Measurements from ENCODE around the gene UBQLN3. TPM values are rescaled to one million over a fixed set of nuclear protein-coding genes. Genes with fewer than 3 reads are reported as not detected.

The UBQLN3 gene
- total RNA-seq (under 1 TPM in 2 of 4 donors, not detected in 2; 0.14 to 0.29 TPM), polyA plus RNA-seq (0.05 TPM)
- long read RNA-seq, donor 1, result 0 reads
- long read RNA-seq, donor 2, result 0 reads
- long read RNA-seq, donor 3, result 0 reads
- long read RNA-seq, donor 4, result 0 reads

DNA sequence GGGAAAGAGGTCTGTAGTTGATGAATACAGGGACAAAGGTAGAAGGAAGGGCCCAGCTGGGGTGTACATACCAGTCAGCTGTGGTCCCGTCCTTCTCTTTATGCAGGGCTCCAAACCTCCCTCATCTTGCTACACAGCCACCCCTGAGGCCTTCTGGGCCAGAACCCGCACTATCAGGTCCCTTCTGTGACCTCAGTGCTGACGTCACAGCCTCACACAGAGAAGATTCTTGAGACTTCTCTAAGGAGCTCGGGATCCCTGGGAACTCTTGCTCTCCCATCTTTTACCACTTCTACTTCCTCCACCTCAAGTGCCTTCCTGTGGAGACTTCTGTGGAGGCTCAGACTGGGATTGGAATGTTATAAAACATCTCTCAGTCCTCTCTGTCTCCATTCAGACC, at the start of gene UBQLN3:
Gene UBQLN3 (minus strand): TSS at position 155 of the 400 bp plus-strand sequence. CDS start 399 bp downstream, outside the sequence.
- Histone ChIP-seq H3K27ac (ENCODE audit: low read length) (no peak within 1 kb of the TSS), H3K4me1 (ENCODE audit: control insufficient read depth, insufficient read depth, low read length) (no peaks in the 10 kb centered on the region), H3K4me3 (ENCODE audit: low read length) (no peak within 1 kb of the TSS), H3K27me3 (ENCODE audit: control insufficient read depth, insufficient read depth) (no peaks in the 10 kb centered on the region), H3K9me3 (ENCODE audit: control insufficient read depth, low read length) (no peaks in the 10 kb centered on the region)
- WGBS, result 84% methylated on average over 4 of the region's 4 CpGs
- ATAC-seq (no peak), DNase-seq (no peak)
- intact Hi-C loops (cut with DNase I), result no loop called here

DNA sequence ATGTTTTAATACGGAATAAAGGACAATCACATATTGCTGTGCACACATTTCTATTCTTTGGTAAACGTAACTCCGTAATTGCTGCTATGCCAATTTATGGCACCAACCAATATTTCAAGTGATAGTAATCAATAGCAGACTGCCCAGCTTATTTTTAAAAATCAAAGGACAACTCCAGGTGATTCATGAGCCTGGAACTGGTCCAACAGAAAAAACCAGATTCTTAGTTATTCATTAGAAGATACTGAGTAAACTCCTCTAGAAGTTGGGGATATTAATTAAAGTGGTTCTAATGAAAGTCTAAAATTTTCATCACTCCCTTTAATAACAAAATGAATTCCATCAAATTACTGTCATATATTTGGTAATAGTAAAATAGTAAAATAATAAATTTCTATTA, 48.0 kb upstream of the UBQLN3 start:
- Histone ChIP-seq H3K27me3 (ENCODE audit: control insufficient read depth, insufficient read depth) (no peaks in the 10 kb centered on the region), H3K4me3 (ENCODE audit: low read length) (no peak overlapping the region), H3K27ac (ENCODE audit: low read length) (no peak overlapping the region), H3K9me3 (ENCODE audit: control insufficient read depth, low read length) (no peaks in the 10 kb centered on the region), H3K4me1 (ENCODE audit: control insufficient read depth, insufficient read depth, low read length) (no peaks in the 10 kb centered on the region)
- WGBS, result 52% methylated on average over 3 of the region's 3 CpGs
- intact Hi-C loops (cut with DNase I), result no loop called here
- DNase-seq, result no peak
- no peak for ATAC-seq

DNA sequence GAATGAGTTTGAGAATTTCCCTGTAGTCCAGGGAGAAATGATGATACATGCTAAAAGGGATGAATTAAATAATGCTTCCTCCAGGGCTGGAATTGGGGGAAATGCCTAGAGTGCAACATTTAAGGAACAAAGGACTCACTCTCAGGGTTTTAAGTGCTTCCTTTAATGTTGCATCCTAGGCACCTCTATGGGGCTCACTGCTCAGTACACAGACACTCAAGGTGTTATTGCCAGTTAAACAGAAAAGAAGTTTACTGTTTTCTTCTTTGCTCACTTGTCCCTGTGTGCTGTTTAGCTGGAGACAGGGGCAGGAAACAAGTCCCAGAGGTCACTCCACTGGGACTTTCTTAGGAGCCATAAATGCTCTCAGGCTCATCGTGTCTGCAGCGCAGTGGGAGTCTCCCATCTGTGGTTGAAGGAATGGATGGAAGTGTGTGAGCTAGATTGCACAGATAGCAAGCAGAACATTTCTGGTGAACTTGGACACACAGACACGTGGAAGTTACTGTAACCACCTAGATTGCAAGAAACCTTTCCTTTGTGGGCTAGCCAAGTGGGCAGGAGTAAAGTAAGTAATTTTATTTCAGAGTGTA, 46.9 kb upstream of the UBQLN3 start:
- Histone ChIP-seq H3K27me3 (ENCODE audit: control insufficient read depth, insufficient read depth) (no peaks in the 10 kb centered on the region), H3K4me1 (ENCODE audit: control insufficient read depth, insufficient read depth, low read length) (no peaks in the 10 kb centered on the region), H3K27ac (ENCODE audit: low read length) (no peak overlapping the region), H3K4me3 (ENCODE audit: low read length) (no peak overlapping the region), H3K9me3 (ENCODE audit: control insufficient read depth, low read length) (no peaks in the 10 kb centered on the region)
- WGBS, result 55% methylated on average over 3 of the region's 3 CpGs
- ATAC-seq (no peak), DNase-seq (no peak)
- intact Hi-C loops (cut with DNase I), result no loop called here

DNA sequence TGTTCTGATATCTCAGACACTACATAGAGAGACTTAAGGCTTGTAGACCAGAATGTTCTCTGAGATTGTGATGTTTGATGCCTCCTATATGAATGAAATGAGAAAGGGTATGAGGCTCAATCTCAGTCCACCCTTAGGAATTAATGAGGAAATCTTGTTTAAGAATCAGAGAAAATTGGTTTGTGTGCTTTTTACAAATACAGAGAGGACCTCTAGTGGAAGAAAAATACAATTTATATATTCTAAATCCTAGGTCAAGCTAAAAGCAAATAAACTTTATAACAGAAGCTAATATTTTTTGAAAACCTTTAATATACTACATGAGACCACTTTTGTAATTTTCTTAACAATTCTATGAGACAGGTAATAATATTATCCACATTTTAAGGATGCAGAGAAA, 43.6 kb upstream of the UBQLN3 start:
- Histone ChIP-seq H3K27me3 (ENCODE audit: control insufficient read depth, insufficient read depth) (no peaks in the 10 kb centered on the region), H3K27ac (ENCODE audit: low read length) (no peak overlapping the region), H3K4me1 (ENCODE audit: control insufficient read depth, insufficient read depth, low read length) (no peaks in the 10 kb centered on the region), H3K4me3 (ENCODE audit: low read length) (no peak overlapping the region), H3K9me3 (ENCODE audit: control insufficient read depth, low read length) (no peaks in the 10 kb centered on the region)
- DNase-seq (no peak), ATAC-seq (no peak)
- intact Hi-C loops (cut with DNase I), result no loop called here

DNA sequence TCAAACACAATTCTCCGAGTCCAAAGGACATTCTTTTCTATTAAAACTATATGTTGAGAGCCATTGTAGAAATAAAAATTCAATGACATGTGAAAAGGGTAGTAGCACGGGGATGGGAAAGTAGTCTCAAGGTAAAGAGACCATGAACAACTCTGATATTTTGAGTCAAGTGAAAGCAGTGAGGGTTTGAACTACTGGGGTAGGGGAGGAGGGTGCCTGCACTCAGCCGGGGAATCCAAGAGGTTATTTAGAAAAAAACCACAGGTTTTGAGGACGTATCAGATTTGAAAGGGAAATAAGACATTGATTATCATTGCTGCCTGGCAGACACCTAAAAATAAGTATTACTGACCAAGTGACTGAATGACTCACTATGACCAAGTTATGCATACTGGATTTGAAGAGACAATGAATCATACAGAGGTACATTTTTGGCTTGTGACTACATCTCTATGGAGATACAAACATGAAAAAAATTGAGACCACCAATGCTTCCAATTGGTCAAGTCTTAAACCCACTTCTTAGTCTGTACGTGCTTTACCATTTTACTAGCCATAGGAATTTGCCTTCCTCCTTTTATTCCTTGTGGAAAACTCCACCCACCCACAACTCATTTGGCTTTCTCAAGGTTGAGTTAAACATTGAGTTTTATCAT, 40.8 kb upstream of the UBQLN3 start:
- no peak for ATAC-seq
- no peaks in the 10 kb centered on the region for H3K27me3 ChIP-seq (ENCODE audit: control insufficient read depth, insufficient read depth)
- intact Hi-C loops (cut with DNase I), result no loop called here
- DNase-seq, result no peak
- H3K27ac ChIP-seq (ENCODE audit: low read length), result no peak overlapping the region
- no peaks in the 10 kb centered on the region for H3K9me3 ChIP-seq (ENCODE audit: control insufficient read depth, low read length)
- WGBS, result 71% methylated on average over 5 of the region's 5 CpGs
- no peaks in the 10 kb centered on the region for H3K4me1 ChIP-seq (ENCODE audit: control insufficient read depth, insufficient read depth, low read length)
- H3K4me3 ChIP-seq (ENCODE audit: low read length), result no peak overlapping the region

DNA sequence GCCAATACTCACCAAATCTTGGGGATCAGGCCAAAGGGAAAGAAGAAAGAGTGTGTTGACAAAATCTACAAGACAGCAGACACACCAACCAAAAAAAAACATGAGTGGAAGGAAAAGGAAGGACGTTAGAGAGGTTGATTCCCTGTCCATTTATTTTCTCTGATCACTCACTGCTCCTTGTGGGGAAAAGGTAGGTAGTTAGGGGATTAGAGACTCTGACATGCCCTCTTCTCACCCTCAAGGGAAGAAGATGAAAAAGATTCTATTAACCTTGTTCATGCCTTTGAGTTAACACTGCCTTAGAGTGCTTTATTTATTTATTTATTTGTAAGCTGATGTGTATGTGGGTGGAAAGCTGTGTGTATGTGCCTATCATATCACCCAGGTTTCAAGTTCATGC, 38.7 kb upstream of the UBQLN3 start, which contains the start of gene OR52H1:
Gene OR52H1 (minus strand): TSS at position 101 of the 400 bp plus-strand sequence. CDS start 3,035 bp downstream, outside the sequence.
- no peak for ATAC-seq
- Histone ChIP-seq H3K27me3 (ENCODE audit: control insufficient read depth, insufficient read depth) (no peaks in the 10 kb centered on the region), H3K4me1 (ENCODE audit: control insufficient read depth, insufficient read depth, low read length) (no peaks in the 10 kb centered on the region), H3K9me3 (ENCODE audit: control insufficient read depth, low read length) (no peaks in the 10 kb centered on the region), H3K4me3 (ENCODE audit: low read length) (no peak within 1 kb of the TSS), H3K27ac (ENCODE audit: low read length) (no peak within 1 kb of the TSS)
- WGBS, result 35% methylated on average over 1 of the region's 1 CpG
- intact Hi-C loops (cut with DNase I), result no loop called here
- no peak for DNase-seq

DNA sequence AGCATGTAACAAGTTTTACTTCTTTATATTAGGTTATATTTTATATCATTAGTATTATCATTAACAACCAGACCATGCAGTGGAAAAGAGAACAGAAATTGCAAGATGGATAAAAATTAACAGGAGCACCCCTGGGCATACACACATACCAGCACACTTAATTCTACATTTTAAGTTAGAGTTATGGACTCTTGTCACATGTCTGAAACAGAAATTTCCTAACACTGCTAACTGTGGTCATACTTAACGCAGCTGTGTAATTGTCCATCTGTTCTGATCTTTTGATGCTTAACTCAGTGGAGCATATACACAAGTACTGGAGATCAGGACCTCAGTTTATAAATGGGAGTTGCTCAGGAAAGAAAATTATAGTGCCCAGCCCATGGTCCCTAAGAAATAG, 38.2 kb upstream of the UBQLN3 start:
- Histone ChIP-seq H3K9me3 (ENCODE audit: control insufficient read depth, low read length) (no peaks in the 10 kb centered on the region), H3K4me3 (ENCODE audit: low read length) (no peak overlapping the region), H3K27ac (ENCODE audit: low read length) (no peak overlapping the region), H3K27me3 (ENCODE audit: control insufficient read depth, insufficient read depth) (no peaks in the 10 kb centered on the region), H3K4me1 (ENCODE audit: control insufficient read depth, insufficient read depth, low read length) (no peaks in the 10 kb centered on the region)
- intact Hi-C loops (cut with DNase I), result no loop called here
- ATAC-seq (no peak), DNase-seq (no peak)
- 97% methylated on average over 1 of the region's 1 CpG for WGBS

DNA sequence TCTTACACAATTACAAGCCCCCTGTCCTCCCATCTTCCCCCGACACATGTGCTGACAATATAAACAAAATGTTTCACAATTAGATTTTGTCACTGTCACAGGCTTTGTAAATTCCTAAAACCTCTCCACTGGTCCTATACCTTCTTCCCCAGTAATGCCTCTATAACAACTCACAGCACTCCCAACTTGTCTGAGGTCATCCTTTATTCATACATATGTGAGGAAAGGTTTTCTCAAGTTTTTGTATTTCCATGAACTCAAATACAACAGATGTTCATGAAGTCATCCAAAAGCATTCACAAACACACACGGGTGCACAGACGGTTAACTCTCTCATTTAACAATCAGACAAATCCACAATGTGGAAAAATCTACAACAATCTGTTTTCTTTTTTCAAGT, 36.7 kb upstream of the UBQLN3 start:
- Histone ChIP-seq H3K4me3 (ENCODE audit: low read length) (no peak overlapping the region), H3K27me3 (ENCODE audit: control insufficient read depth, insufficient read depth) (no peaks in the 10 kb centered on the region), H3K27ac (ENCODE audit: low read length) (no peak overlapping the region), H3K9me3 (ENCODE audit: control insufficient read depth, low read length) (no peaks in the 10 kb centered on the region), H3K4me1 (ENCODE audit: control insufficient read depth, insufficient read depth, low read length) (no peaks in the 10 kb centered on the region)
- ATAC-seq (no peak), DNase-seq (no peak)
- 81% methylated on average over 3 of the region's 3 CpGs for WGBS
- intact Hi-C loops (cut with DNase I), result no loop called here

DNA sequence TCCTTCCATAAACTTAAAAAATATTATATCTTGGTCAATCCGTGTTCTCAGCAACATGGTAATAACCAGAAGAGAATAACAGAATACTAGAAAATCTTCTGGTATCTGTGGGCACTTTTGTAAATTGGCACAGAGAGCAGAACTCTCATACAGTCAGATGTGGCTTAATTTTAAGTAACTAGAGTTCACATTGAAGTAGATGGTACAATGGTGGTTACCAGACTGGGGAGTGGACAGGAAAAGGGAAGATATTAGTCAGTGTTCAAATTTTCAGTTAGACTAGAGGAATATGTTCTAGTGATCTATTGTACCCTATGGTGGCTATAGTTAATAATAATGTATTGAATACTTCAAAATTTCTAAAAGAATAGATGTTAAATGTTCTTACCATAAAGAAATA, 31.7 kb upstream of the UBQLN3 start:
- intact Hi-C loops (cut with DNase I), result no loop called here
- WGBS, result 47% methylated on average over 1 of the region's 1 CpG
- no peaks in the 10 kb centered on the region for H3K4me1 ChIP-seq (ENCODE audit: control insufficient read depth, insufficient read depth, low read length)
- DNase-seq (no peak), ATAC-seq (no peak)
- H3K4me3 ChIP-seq (ENCODE audit: low read length), result no peak overlapping the region
- no peaks in the 10 kb centered on the region for H3K27me3 ChIP-seq (ENCODE audit: control insufficient read depth, insufficient read depth)
- no peaks in the 10 kb centered on the region for H3K9me3 ChIP-seq (ENCODE audit: control insufficient read depth, low read length)
- no peak overlapping the region for H3K27ac ChIP-seq (ENCODE audit: low read length)

DNA sequence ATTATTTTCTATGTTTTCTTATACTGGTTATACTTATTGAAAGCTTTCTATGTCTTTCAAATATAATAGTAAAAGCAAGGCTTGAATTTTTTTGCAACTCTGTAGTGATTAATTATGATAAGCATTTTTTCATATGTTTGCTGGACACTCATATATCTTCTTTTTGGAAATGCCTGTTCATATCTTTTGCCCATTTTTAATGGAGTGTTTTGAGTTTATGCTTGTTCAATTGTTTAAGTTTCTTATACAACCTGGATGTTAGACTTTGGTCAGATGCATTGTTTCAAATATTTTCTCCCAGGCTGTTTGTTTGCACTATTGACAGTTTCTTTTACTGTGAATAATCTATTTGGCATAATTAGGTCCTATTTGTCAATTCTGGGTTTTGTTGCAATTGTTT, 26.7 kb upstream of the UBQLN3 start:
- DNase-seq (no peak), ATAC-seq (no peak)
- Histone ChIP-seq H3K27ac (ENCODE audit: low read length) (no peak overlapping the region), H3K9me3 (ENCODE audit: control insufficient read depth, low read length) (no peaks in the 10 kb centered on the region), H3K4me1 (ENCODE audit: control insufficient read depth, insufficient read depth, low read length) (no peaks in the 10 kb centered on the region), H3K4me3 (ENCODE audit: low read length) (no peak overlapping the region), H3K27me3 (ENCODE audit: control insufficient read depth, insufficient read depth) (no peaks in the 10 kb centered on the region)
- intact Hi-C loops (cut with DNase I), result no loop called here

DNA sequence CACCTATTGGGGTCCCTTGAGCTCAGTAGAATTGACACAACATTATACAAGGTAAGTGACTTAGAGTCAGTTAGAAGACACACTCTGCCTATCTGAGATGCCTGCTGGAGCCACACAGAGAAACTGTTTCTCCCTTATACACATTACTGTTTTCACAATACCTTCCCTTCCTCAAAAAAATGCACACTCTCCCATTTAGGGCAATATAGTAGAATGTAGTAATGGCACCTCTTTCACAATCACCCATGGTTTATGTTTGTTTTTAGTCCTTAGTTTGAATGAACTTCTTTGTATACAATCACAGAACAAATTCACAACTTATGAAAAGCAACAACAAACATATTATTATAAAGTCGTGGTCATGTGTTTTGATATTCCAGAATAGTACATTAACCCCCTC, 24.3 kb upstream of the UBQLN3 start:
- intact Hi-C loops (cut with DNase I), result no loop called here
- Histone ChIP-seq H3K4me1 (ENCODE audit: control insufficient read depth, insufficient read depth, low read length) (no peaks in the 10 kb centered on the region), H3K9me3 (ENCODE audit: control insufficient read depth, low read length) (no peaks in the 10 kb centered on the region), H3K4me3 (ENCODE audit: low read length) (no peak overlapping the region), H3K27ac (ENCODE audit: low read length) (no peak overlapping the region), H3K27me3 (ENCODE audit: control insufficient read depth, insufficient read depth) (no peaks in the 10 kb centered on the region)
- WGBS, result 71% methylated on average over 1 of the region's 1 CpG
- no peak for DNase-seq
- ATAC-seq, result no peak

Data from right cardiac atrium (tissue), 5 donors.